ENCODE measurements around the gene SLC6A6.

- no peak for TF ChIP-seq EZH2 (IDR thresholded peaks at IDR 0.05; ENCODE audit: borderline replicate concordance, low read length)
- TF ChIP-seq CTCF (conservative IDR thresholded peaks at IDR 0.05 in 1 of 2, IDR thresholded peaks at IDR 0.05 in 1 of 2; ENCODE audit: extremely low read depth in 1 of 2, insufficient read depth in 1 of 2, low read depth in 1 of 2, low read length in 2 of 2), result no peak
Measured at GRCh38 chr3:14536055-14536815, 133.8 kb downstream of the SLC6A6 start.
